Lung microvascular endothelial cell (primary cell): Measurements from ENCODE around the gene AKR1B1. TPM values are rescaled to one million over a fixed set of nuclear protein-coding genes. Genes with fewer than 3 reads are reported as not detected.

ENCODE experiments used
- DNase-seq, 2 donors: peaks; one replicate each; pipeline versions ENCODE4 v3.0.0 to v3.0.0-alpha.2; 2010; ENCODE audit warnings: low read depth in 2 of 2
- total RNA-seq: library from RNA; depleted of rRNA; stranded (reverse); fragments of >200 nt; gene quantifications from 2 replicates; pipeline ENCODE4 v1.2.1, GENCODE V29; 2014

Gene AKR1B1
- total RNA-seq, 1 donor from 2014 or later, result 12.3 TPM

DNA sequence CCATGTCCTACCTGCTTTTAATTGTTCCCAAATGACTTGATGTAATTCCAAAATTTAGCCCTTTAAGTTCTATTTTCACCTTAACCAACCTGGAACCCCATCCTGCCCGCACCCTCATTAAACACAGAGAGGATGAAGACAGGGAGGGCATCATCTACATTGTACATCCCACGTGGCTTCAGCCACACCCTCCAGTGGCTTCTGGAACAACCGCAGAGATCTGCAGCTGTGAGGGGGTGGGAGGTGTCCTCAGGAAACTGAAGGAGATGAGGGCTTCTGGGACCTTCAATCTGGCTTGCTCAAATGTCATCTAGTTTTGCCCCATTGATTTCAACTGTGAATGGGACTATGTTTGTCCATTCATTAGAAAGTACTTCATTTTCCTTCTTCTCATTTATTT is 39.0 kb downstream of the AKR1B1 start:
- DNase-seq, result no peak

DNA sequence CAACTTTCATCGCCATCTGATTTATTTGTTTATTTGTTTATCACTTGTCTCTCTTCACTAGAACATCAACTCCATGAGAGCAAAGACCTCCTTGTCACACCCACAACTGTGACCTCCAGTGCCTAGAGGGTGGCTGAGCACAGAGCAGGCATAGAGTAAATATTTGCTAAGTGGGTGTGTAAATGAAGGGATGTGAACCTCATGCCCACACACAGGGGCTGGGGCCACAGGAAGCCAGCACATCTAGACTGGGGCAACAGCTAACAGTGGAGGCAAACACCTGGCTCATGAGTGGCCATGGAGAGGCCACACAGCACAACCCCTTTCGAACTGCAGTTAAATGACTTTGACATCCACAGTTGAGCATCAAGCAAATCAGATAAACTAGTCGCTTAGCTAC is 39.8 kb downstream of the AKR1B1 start:
- no peak for DNase-seq

DNA sequence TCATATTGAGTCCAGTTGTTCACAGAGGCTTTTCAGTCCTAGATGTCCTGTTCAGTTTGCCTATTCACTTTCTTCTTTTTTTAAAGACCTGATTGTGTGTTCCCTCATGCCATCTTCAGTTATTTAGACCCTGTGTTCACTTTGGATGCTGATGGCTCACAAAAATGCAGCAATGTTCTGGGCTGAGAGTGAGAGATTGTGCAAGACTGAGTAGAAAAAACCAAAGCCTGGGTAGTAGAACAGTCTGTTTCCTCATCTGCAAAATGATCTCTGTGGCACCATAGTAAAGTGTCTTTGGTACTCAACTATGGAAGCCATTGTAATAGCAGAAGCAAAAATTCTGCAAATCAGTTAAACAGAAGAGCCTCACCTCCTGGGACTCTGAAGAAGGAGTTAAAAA is 43.2 kb downstream of the AKR1B1 start:
- no peak for DNase-seq

DNA sequence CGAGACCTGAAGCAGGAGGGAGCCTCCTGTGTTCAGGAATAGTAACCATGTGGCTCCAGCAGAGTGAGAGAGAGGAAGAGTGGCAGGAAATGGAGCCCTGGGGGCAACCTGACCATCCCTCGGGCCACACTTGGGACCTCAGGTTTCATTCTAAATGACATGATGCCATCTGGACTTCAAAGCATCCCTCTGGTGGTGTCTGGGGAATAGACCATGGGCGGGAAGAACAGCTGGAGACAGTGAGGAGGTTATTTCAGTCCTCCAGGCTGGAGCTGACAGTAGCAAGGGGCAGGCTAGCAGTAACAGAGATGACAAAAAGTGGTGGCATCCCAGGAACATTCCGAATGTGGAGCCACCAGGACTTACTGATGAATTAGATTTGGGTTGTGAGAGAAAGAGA is 44.8 kb downstream of the AKR1B1 start:
- DNase-seq, result no peak

DNA sequence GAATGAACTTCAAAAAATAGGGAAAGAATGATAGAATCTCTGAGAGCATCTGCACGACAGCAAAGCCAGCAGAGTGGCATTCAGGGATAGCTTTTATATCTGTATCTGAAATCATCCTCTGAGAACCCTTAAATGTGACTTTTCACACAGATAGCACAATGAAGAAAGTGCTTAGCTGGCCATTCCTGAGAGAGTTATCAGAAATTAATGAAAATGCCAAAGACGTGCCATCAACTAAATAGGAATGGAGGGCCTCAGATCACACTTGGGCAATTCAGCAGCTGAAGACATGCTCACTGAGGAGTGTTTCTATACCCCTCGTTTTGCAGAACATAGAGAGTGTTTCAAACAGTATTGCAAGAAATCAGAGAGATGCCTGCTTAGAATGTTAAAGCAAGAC is 51.6 kb downstream of the AKR1B1 start:
- no peak for DNase-seq

DNA sequence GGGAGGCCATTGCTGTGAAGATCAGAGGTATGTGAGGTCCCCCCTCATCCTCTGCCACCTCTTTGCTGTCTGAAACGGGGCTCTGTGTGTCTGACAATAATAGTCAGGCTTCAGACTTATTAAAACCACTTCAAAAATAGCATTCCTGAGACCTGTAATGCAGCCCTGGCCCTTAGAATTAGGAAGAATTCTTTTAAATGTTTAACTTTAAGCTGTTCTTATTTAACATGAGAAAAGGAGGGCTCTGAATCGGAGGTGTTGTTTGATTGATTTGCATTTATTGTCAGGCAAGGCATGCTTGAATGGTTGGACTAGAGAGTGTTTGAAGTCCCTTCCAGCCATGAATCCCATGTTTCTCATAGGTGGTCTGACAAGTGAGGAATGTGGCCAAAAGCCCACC is 52.5 kb downstream of the AKR1B1 start:
- no peak for DNase-seq

DNA sequence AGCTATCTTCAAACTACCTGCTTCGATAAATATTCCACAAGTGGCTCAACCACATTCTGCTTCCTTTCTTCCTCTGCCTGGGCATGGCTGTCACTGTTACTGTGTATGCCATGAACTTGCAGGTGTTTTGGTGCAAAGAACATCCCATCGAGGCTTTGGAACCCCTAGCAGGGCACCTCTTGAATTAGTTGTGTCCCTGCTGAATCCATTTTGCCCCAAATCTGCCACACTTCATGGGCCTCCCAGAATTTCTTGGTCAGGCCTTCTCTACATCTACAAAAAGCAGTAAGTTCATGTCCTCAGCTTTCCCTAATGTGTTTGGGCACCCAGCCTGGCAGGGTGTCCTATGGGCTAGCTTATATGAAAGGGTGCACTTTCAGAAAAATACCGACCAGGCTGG is 53.6 kb downstream of the AKR1B1 start:
- no peak for DNase-seq

DNA sequence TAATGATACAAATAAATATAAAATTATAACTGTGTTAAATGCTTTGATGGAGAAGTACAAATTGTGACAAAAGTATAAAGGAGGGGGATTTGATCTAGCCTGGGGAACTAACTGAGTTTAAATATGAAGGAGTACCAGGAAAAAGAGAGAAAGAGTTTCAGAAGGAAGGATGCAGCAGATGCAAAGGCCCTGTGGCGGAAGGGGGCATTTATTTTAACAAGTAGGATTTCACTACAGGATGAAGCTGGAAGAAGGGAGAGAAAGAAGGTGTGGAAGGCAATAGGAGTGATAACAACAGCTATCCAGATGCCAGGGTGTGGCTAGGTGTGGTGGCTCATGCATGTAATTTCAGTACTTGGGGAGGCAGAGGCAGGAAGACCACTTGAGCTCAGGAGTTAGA is 55.8 kb downstream of the AKR1B1 start:
- no peak for DNase-seq

DNA sequence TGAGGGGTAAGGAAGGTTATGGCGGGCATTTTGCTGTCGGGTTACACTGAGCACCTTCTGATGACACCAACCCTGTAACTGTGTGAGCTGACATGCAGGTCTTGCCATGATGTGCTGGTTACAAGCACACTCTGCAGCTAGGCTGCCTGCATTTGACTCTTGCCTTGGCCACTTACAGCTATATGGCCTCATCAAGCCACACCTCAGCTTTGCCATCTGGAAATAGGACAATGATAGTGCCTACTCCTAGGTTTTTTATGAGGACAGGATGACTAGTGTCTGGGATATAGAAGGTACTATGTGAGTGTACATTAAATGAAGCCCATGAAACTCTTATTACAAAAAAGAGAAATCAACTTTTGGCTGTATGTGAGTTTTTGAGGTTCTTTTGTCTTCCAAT is 58.0 kb downstream of the AKR1B1 start:
- DNase-seq, result no peak

DNA sequence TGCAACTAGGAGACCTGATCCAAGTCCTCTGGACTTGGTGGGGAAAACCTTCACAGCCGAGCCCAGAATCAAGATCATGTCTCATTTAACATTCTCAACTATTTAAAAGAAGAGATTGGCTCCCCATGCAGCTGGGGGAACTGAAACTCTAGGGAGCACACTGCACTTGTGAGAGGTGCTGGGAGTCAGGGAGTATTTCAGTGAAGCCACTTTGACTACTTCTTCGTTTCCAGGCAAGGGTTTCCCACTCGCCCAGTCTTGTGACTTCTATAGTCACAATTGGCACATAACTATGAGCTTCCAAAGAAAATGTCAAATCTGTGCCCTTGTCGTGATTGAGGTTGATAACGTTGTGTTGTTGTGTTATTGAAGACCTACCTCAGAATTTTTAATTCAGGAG is 62.9 kb downstream of the AKR1B1 start:
- DNase-seq, result no peak

DNA sequence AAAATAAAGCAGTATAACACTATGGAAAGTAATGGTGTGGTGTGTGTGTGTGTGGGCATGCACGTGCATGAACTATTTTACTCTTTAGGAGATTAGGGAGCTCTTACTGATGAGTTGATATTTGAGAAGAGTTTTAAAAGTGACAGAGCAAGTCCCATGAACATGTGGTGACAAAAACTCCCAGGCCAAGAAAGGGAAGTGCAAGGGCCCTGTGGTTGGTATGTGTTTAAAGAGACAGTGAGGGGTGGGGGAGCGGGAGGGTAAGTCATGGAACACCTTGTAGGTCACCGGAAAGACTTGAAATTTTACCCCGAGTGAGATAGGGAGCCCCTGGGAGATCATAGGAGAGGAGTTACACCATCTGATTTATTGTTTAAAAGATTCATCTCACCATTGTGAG is 63.3 kb downstream of the AKR1B1 start:
- DNase-seq, result no peak

DNA sequence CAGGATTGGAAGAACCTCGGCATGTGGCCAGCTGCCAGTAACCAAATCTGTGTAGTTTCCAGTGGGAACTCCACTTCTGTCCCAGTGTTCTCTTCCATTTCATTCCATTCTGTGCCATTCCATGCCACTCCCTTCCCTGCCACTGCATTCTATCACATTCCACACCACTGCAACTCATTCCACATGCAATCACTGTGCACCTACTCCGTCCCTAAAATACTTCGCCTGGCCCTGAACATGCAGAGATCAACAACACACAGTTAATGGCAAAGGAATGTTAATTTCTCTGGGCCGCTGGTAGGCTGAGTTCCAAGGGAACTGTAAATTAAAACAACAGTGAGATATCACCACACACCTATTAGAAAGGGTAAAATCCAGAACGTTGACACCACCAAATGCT is 64.8 kb downstream of the AKR1B1 start:
- DNase-seq, result no peak

Other genes with a start within 250 kb of the AKR1B1 start
- 9.4 and 11.5 TPM in 2 replicates for gene SLC35B4, start 142.2 kb downstream of the AKR1B1 start, total RNA-seq
- not detected in 2 replicates for gene AKR1B10, start 68.5 kb upstream of the AKR1B1 start, total RNA-seq
- gene AKR1B15, start 90.0 kb upstream of the AKR1B1 start, total RNA-seq, result not detected in 2 replicates
- 10.9 and 12.6 TPM in 2 replicates for gene BPGM, start 187.8 kb upstream of the AKR1B1 start, total RNA-seq